Thyroid gland (tissue), 4 donors: ENCODE results near the gene GNL1.
"Not testable (repeated sequence)": the region's sequence is repeated elsewhere in the genome, so short reads cannot be mapped to it uniquely, and the experiment has no call there.

ENCODE experiments used
- POLR2A ChIP-seq, 2 donors: fragments of 450-650 bp; IDR thresholded peaks; one replicate each; pipeline ENCODE4 v1.6.1; 2017; ENCODE audit warnings: antibody characterized with exemption in 2 of 2, mild to moderate bottlenecking in 2 of 2, moderate library complexity in 1 of 2
- TF ChIP-seq, protein P1 (sequence below), 6 experiments: fragments of 200-600 bp in 3 of 6; fragments of 450-650 bp in 3 of 6; sonication (generic) in 3 of 6; IDR thresholded peaks; one replicate each; pipeline ENCODE4 v1.5.1; 2016 to 2019; ENCODE audit warnings: antibody characterized with exemption in 6 of 6, mild to moderate bottlenecking in 2 of 6, inconsistent platforms in 1 of 6, moderate library complexity in 1 of 6

DNA sequence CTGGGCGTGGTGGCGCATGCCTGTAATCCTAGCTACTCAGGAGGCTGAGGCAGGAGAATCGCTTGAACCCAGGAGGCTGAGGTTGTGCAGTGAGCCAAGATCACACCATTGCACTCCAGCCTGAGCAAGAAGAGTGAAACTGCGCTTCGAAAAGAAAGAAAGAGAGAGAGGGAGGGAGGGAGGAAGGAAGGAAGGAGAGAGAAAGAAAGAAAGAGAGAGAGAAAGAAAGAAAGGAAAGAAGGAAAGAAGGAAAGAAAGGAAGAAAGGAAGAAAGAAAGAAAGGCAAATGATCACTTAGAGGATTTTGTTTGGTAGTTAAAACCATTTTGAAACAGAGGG, 59.1 kb downstream of the GNL1 start:
- TF ChIP-seq, protein P1, sequence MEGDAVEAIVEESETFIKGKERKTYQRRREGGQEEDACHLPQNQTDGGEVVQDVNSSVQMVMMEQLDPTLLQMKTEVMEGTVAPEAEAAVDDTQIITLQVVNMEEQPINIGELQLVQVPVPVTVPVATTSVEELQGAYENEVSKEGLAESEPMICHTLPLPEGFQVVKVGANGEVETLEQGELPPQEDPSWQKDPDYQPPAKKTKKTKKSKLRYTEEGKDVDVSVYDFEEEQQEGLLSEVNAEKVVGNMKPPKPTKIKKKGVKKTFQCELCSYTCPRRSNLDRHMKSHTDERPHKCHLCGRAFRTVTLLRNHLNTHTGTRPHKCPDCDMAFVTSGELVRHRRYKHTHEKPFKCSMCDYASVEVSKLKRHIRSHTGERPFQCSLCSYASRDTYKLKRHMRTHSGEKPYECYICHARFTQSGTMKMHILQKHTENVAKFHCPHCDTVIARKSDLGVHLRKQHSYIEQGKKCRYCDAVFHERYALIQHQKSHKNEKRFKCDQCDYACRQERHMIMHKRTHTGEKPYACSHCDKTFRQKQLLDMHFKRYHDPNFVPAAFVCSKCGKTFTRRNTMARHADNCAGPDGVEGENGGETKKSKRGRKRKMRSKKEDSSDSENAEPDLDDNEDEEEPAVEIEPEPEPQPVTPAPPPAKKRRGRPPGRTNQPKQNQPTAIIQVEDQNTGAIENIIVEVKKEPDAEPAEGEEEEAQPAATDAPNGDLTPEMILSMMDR (IDR thresholded peaks at IDR 0.05) = not testable (repeated sequence)
- not testable (repeated sequence) for TF ChIP-seq POLR2A (IDR thresholded peaks at IDR 0.05)
